ENCODE data around the gene ITGA11.

- TF ChIP-seq CTCF (IDR thresholded peaks at IDR 0.05; ENCODE audit: insufficient read depth, low read depth, low read length) = no peak
- no peak for TF ChIP-seq EZH2 (IDR thresholded peaks at IDR 0.05; ENCODE audit: insufficient read depth, low read length)
Observed at GRCh38 chr15:68399096-68400065, 32.6 kb downstream of the ITGA11 start.
